ENCODE data around the gene PIANP. TPM values are rescaled to one million over a fixed set of nuclear protein-coding genes. Genes with fewer than 3 reads are reported as not detected.
A peak's percentile ranks its signal among the peaks of the same experiment; 100 is the strongest.

The PIANP gene
- total and polyA plus RNA-seq, 10 of the 15 experiments (the other 5 are each of a cell fraction or from before 2014, with no cell fraction given) = 0.08 to 0.12 (median 0.08) TPM; not detected in 7

GRCh38 chr12:6745741-6746525, 45.3 kb upstream of the PIANP start:
- ChIA-PET RAD21 (ENCODE audit: unreplicated experiment) (interaction anchor here (0.8 to 1.7 kb wide), 3 partner anchors 8 to 22 kb away, joined by 3 to 5 read pairs (median 5); partner anchors contain the start of genes COPS7A and MLF2), CTCF (interaction anchor here (0.7 to 0.8 kb wide), 4 partner anchors 8 to 79 kb away, joined by 3 to 4 read pairs (median 3); partner anchors contain the start of gene MLF2), POLR2A (interaction anchor here (0.6 kb wide), 3 partner anchors 21 to 169 kb away, joined by 3 to 6 read pairs (median 4); partner anchors contain the start of gene ENO2), SMC1A (ENCODE audit: uncharacterized antibody, unreplicated experiment) (interaction anchor here (1.3 kb wide), 1 partner anchor 9 kb away, joined by 3 read pairs; no protein-coding TSS in a partner anchor)
- Histone ChIP-seq H2AFZ (ENCODE audit: control insufficient read depth, low read depth, low read length) (peak overlapping the region; percentile 67), H3K9me3 (replicated peaks; ENCODE audit: control insufficient read depth, insufficient read depth, low read length) (peaks cover 5% of the 10 kb centered on the region), H3K79me2 (ENCODE audit: control insufficient read depth, insufficient read depth, low read length) (no peaks in the 10 kb centered on the region; the same call in 1 of the 2 replicates), H4K20me1 (ENCODE audit: control insufficient read depth, insufficient read depth) (no peaks in the 10 kb centered on the region), H3K36me3 (ENCODE audit: control insufficient read depth in 2 of 2, insufficient read depth in 2 of 2, low read length in 1 of 2) (peaks cover 6 to 10% of the 10 kb centered on the region in 2 experiments; a peak in 3 of 4 replicates), H3K4me2 (ENCODE audit: control insufficient read depth, insufficient read depth) (peak overlapping the region; percentile 44), H3K27me3 (replicated peaks in 1 of 2; ENCODE audit: control insufficient read depth in 2 of 2, insufficient read depth in 2 of 2, low read length in 1 of 2) (no peaks in the 10 kb centered on the region), H3K4me3 (no peak overlapping the region), H3K27ac (ENCODE audit: control insufficient read depth, insufficient read depth) (peak overlapping the region; percentile 76), H3K4me1 (ENCODE audit: control insufficient read depth, insufficient read depth, low read length) (peaks cover 13% of the 10 kb centered on the region), H3K9ac (ENCODE audit: control insufficient read depth, insufficient read depth, low read length) (peak overlapping the region; percentile 58)
- no TSS peak for BruUV-seq (replicated peaks)
- ATAC-seq (peak; percentile 82), FAIRE-seq (peak; percentile 13), DNase-seq (ENCODE audit: low read depth, low spot score) (no peak)
- 47% methylated on average over 13 of the region's 13 CpGs for WGBS (ENCODE audit: insufficient coverage, insufficient replicate concordance, low lambda C conversion rate, missing lambda C conversion rate)
- intact Hi-C loops (cut with micrococcal nuclease; ENCODE audit: unreplicated experiment) (no loop called here), in situ Hi-C loops (cut with MboI) (no loop called here)
- no peak for TF ChIP-seq RCOR1 (conservative IDR thresholded peaks at IDR 0.05; ENCODE audit: low read depth, low read length)
- TF ChIP-seq PKNOX1 (IDR thresholded peaks at IDR 0.05) = no peak
- no peak for TF ChIP-seq ZNF622 (IDR thresholded peaks at IDR 0.05)
- TF ChIP-seq BHLHE40 (IDR thresholded peaks at IDR 0.05; ENCODE audit: borderline replicate concordance in 1 of 2, low read depth in 2 of 2, low read length in 1 of 2) = no peak
- TF ChIP-seq ATF2 (IDR thresholded peaks at IDR 0.05; ENCODE audit: low read length) = no peak
- no peak for TF ChIP-seq ETV6 (conservative IDR thresholded peaks at IDR 0.05 in 1 of 2, IDR thresholded peaks at IDR 0.05 in 1 of 2; ENCODE audit: borderline replicate concordance in 1 of 2, low read depth in 1 of 2)
- no peak for TF ChIP-seq EED (IDR thresholded peaks at IDR 0.05; ENCODE audit: low read depth)
- no peak for TF ChIP-seq IRF5 (IDR thresholded peaks at IDR 0.05; ENCODE audit: borderline replicate concordance)
- no peak for TF ChIP-seq FOXM1 (IDR thresholded peaks at IDR 0.05; ENCODE audit: low read depth, low read length)
- TF ChIP-seq POU2F2 (IDR thresholded peaks at IDR 0.05; ENCODE audit: borderline replicate concordance, low read depth, low read length) = no peak
- 0 out of 2 replicates have a peak, but pooled peaks have one; percentile 31 for TF ChIP-seq TAF1 (IDR thresholded peaks at IDR 0.05; ENCODE audit: borderline replicate concordance, low read depth, low read length)
- TF ChIP-seq SPI1 (IDR thresholded peaks at IDR 0.05; ENCODE audit: borderline replicate concordance, insufficient read depth, low read depth, low read length) = peak; percentile 95
- TF ChIP-seq RUNX3 (IDR thresholded peaks at IDR 0.05; ENCODE audit: low read length) = peak; percentile 43
- no peak for TF ChIP-seq ESRRA (IDR thresholded peaks at IDR 0.05; ENCODE audit: low read length)
- no peak for TF ChIP-seq PML (IDR thresholded peaks at IDR 0.05; ENCODE audit: low read length)
